ENCODE measurements around the gene PPP2R2D.
"Not testable (repeated sequence)": the region's sequence is repeated elsewhere in the genome, so short reads cannot be mapped to it uniquely, and the experiment has no call there.

Gene PPP2R2D

DNA sequence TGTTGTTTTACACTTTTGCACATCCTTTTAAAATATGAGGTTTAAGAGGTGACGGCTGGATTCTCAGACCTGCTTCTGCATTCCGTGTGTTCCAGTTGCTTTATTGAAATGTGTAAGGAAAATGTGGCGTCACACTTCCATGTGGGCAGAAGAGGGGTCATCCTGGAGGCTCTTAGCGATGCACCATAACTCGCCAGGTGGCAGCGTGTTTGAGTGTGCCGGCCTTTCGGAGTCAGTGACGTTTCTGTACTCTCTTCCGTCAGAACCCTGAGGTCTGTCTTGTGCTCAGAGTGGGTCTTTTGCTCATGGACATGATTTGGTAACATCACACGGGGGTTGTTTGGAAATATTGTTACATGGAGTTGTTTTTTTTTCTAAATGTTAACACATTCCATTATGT, 9.1 kb downstream of the PPP2R2D start:
- peaks cover 39% of the 10 kb centered on the region for H3K36me3 ChIP-seq (ENCODE audit: insufficient read depth, insufficient read length, low read length)
- TF ChIP-seq SUZ12 (IDR thresholded peaks at IDR 0.05; ENCODE audit: extremely low read depth, insufficient read depth, insufficient read length) (no peak), ZNF274 (IDR thresholded peaks at IDR 0.05; ENCODE audit: low read depth, low read length) (no peak), YY1 (IDR thresholded peaks at IDR 0.05; ENCODE audit: insufficient read depth, insufficient read length) (no peak)
- DNase-seq (ENCODE audit: low read depth, low spot score): no peak

DNA sequence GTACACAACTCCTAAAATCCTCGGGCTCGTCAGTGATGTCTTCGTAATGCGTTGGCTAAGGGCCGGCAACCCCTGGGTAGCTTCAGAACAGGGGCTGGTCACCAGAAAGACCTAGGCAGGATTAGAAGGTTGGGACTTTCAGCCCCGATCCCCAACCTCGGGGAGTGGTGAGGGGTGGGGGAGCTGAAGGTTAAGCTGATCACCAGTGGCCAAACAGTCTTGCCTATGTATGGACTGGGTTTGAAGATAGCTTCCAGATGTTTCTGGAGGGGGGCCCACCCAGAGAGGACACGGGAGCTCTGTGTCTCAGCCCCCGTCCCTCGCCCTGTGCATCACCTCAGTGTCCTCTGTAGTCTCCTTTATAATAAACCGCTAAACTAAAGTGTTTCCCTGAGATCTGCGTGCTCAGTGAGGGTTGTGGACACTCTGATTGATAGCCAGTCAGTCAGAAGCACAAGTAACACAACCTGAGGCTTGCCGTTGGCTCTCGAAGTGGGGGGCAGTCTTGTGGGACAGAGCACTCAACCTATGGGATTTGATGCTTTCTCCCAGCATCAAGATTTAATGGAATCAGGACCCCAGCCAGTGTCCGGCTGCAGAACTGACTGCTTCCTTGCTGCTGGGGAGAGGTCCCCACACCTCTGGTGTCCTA, 10.0 kb downstream of the PPP2R2D start:
- H3K9ac ChIP-seq (ENCODE audit: insufficient read length, low read depth): no peak overlapping the region
- H3K27me3 ChIP-seq (ENCODE audit: insufficient read depth, insufficient read length): no peaks in the 10 kb centered on the region
- no peak for DNase-seq (ENCODE audit: low read depth, low spot score)
- peaks cover 31% of the 10 kb centered on the region for H3K36me3 ChIP-seq (ENCODE audit: insufficient read depth, insufficient read length, low read length)
- H3K4me1 ChIP-seq (ENCODE audit: insufficient read depth, insufficient read length): no peaks in the 10 kb centered on the region
- no peak overlapping the region for H3K4me3 ChIP-seq (ENCODE audit: insufficient read length, low read depth)
- no peaks in the 10 kb centered on the region for H3K9me3 ChIP-seq (ENCODE audit: insufficient read depth, low read length)
- TF ChIP-seq ZNF274 (IDR thresholded peaks at IDR 0.05; ENCODE audit: low read depth, low read length) (no peak), YY1 (IDR thresholded peaks at IDR 0.05; ENCODE audit: insufficient read depth, insufficient read length) (no peak), SUZ12 (IDR thresholded peaks at IDR 0.05; ENCODE audit: extremely low read depth, insufficient read depth, insufficient read length) (no peak)

More for the DNA sequence above, 9.1 kb downstream of the PPP2R2D start:
- H3K27me3 ChIP-seq (ENCODE audit: insufficient read depth, insufficient read length): no peaks in the 10 kb centered on the region
- H3K9ac ChIP-seq (ENCODE audit: insufficient read length, low read depth): no peak overlapping the region
- no peaks in the 10 kb centered on the region for H3K9me3 ChIP-seq (ENCODE audit: insufficient read depth, low read length)
- H3K4me3 ChIP-seq (ENCODE audit: insufficient read length, low read depth): no peak overlapping the region
- H3K4me1 ChIP-seq (ENCODE audit: insufficient read depth, insufficient read length): no peaks in the 10 kb centered on the region

DNA sequence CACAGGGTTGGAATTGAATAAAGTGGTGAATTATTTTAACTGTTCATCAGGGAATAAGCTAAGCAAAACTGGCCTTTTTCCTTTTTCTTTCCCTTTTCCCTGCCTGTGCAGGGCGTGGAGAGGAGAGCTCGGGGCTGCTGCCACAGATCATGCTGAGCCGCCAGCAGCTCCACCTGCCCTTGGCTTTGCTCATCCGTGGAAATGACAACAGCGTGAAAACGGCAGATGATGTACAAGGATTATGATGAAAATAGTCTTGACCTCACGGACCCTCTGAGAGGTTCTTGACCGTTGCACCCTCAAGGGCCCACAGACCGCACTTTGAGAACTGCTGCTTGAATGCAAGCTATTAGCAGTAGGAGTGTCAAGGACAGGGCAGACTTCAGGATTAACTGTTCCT, 10.6 kb downstream of the PPP2R2D start:
- peaks cover 27% of the 10 kb centered on the region for H3K36me3 ChIP-seq (ENCODE audit: insufficient read depth, insufficient read length, low read length)
- H3K9ac ChIP-seq (ENCODE audit: insufficient read length, low read depth): no peak overlapping the region
- H3K4me1 ChIP-seq (ENCODE audit: insufficient read depth, insufficient read length): no peaks in the 10 kb centered on the region
- no peak for DNase-seq (ENCODE audit: low read depth, low spot score)
- H3K27me3 ChIP-seq (ENCODE audit: insufficient read depth, insufficient read length): no peaks in the 10 kb centered on the region
- no peak overlapping the region for H3K4me3 ChIP-seq (ENCODE audit: insufficient read length, low read depth)
- no peaks in the 10 kb centered on the region for H3K9me3 ChIP-seq (ENCODE audit: insufficient read depth, low read length)
- TF ChIP-seq YY1 (IDR thresholded peaks at IDR 0.05; ENCODE audit: insufficient read depth, insufficient read length) (no peak), SUZ12 (IDR thresholded peaks at IDR 0.05; ENCODE audit: extremely low read depth, insufficient read depth, insufficient read length) (no peak), ZNF274 (IDR thresholded peaks at IDR 0.05; ENCODE audit: low read depth, low read length) (no peak)

DNA sequence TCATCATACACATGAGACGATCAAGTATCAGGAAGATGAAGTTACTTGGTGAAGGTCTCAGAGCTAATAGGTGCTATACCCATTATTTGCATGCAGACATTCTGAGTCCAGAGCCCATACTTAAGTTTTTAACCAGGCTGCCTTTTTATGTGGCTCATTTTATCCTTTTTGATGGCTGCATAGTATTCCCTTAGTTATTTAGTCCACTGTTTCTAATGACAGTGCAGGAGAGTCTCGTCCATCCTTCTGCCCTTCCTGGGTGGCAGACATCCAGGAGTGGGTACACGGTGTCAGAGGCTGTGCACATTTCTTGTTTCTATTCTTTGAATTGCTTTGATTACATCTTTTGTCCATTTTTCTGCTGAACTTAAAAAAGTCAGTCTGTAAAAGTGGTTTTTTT, 11.8 kb downstream of the PPP2R2D start:
- Histone ChIP-seq H3K36me3 (ENCODE audit: insufficient read depth, insufficient read length, low read length) (peaks cover 26% of the 10 kb centered on the region), H3K4me3 (ENCODE audit: insufficient read length, low read depth) (no peak overlapping the region), H3K27me3 (ENCODE audit: insufficient read depth, insufficient read length) (no peaks in the 10 kb centered on the region), H3K9me3 (ENCODE audit: insufficient read depth, low read length) (no peaks in the 10 kb centered on the region), H3K4me1 (ENCODE audit: insufficient read depth, insufficient read length) (no peaks in the 10 kb centered on the region), H3K9ac (ENCODE audit: insufficient read length, low read depth) (no peak overlapping the region)
- TF ChIP-seq ZNF274 (IDR thresholded peaks at IDR 0.05; ENCODE audit: low read depth, low read length) (no peak), SUZ12 (IDR thresholded peaks at IDR 0.05; ENCODE audit: extremely low read depth, insufficient read depth, insufficient read length) (no peak), YY1 (IDR thresholded peaks at IDR 0.05; ENCODE audit: insufficient read depth, insufficient read length) (no peak)
- DNase-seq (ENCODE audit: low read depth, low spot score): no peak

DNA sequence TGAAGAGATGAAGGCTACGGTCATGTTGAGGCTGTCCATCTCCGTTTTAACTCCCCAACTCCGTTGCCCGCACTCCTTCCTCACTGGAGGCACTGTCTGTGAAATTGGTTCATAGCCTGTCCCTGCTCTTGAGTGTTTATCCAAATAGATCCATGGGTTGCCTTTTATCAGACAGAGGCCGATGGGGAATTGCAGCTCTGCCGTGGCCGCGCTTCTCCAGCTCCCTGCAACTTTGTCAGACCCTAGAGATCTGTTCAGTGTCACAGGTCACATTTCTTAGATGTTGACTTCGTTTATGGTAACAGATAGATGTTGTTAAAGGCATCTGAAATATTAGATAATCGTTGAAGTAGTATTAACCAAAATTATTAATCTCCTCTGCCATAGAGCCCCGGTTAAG, 14.7 kb downstream of the PPP2R2D start:
- Histone ChIP-seq H3K9me3 (ENCODE audit: insufficient read depth, low read length) (no peaks in the 10 kb centered on the region), H3K4me1 (ENCODE audit: insufficient read depth, insufficient read length) (no peaks in the 10 kb centered on the region), H3K9ac (ENCODE audit: insufficient read length, low read depth) (no peak overlapping the region), H3K27me3 (ENCODE audit: insufficient read depth, insufficient read length) (no peaks in the 10 kb centered on the region), H3K36me3 (ENCODE audit: insufficient read depth, insufficient read length, low read length) (peaks cover 12% of the 10 kb centered on the region), H3K4me3 (ENCODE audit: insufficient read length, low read depth) (no peak overlapping the region)
- TF ChIP-seq ZNF274 (IDR thresholded peaks at IDR 0.05; ENCODE audit: low read depth, low read length) (no peak), YY1 (IDR thresholded peaks at IDR 0.05; ENCODE audit: insufficient read depth, insufficient read length) (no peak), SUZ12 (IDR thresholded peaks at IDR 0.05; ENCODE audit: extremely low read depth, insufficient read depth, insufficient read length) (no peak)
- no peak for DNase-seq (ENCODE audit: low read depth, low spot score)

DNA sequence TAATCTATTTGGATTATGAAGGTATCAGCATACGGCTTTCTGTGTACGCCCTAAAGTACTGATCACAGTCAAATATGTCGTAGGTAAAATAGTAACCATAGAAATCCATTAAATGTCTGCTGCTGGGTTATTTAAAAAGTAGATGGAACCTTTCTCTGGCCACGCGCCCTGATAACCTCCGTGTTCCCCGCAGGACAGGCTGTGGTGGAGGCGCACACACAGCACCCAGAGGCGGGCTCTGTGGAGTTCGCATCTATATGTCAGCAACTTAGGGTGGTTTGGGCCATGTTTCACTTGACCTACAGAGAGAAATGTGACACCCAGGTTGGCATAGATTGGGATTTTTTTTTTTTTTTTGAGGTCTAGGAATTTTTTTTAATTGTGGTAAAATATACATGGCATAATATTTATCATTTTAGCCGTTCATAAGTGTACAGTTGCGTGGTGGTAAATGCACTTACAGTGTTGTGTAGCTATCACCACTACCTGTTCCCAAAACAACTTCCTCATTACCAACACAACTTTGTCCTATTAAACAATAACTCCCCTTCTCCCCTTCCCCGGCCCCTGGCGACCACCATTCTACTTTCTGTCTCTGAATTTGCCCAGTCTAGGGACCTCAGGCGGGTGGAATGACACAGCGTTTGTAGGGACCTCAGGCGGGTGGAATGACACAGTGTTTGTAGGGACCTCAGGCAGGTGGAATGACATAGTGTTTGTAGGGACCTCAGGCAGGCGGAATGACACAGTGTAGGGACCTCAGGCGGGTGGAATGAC, 15.4 kb downstream of the PPP2R2D start:
- peaks cover 10% of the 10 kb centered on the region for H3K36me3 ChIP-seq (ENCODE audit: insufficient read depth, insufficient read length, low read length)
- TF ChIP-seq YY1 (IDR thresholded peaks at IDR 0.05; ENCODE audit: insufficient read depth, insufficient read length) (no peak), ZNF274 (IDR thresholded peaks at IDR 0.05; ENCODE audit: low read depth, low read length) (no peak), SUZ12 (IDR thresholded peaks at IDR 0.05; ENCODE audit: extremely low read depth, insufficient read depth, insufficient read length) (no peak)
- no peaks in the 10 kb centered on the region for H3K27me3 ChIP-seq (ENCODE audit: insufficient read depth, insufficient read length)
- DNase-seq (ENCODE audit: low read depth, low spot score): no peak
- no peaks in the 10 kb centered on the region for H3K9me3 ChIP-seq (ENCODE audit: insufficient read depth, low read length)
- H3K4me1 ChIP-seq (ENCODE audit: insufficient read depth, insufficient read length): no peaks in the 10 kb centered on the region
- H3K4me3 ChIP-seq (ENCODE audit: insufficient read length, low read depth): no peak overlapping the region
- H3K9ac ChIP-seq (ENCODE audit: insufficient read length, low read depth): no peak overlapping the region

DNA sequence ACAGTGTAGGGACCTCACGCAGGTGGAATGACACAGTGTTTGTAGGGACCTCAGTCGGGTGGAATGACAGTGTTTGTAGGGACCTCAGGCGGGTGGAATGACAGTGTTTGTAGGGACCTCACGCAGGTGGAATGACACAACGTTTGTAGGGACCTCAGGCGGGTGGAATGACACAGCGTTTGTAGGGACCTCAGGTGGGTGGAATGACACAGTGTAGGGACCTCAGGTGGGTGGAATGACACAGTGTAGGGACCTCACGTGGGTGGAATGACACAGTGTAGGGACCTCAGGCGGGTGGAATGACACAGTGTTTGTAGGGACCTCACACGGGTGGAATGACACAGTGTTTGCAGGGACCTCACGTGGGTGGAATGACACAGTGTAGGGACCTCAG, 16.0 kb downstream of the PPP2R2D start:
- not testable (repeated sequence) for DNase-seq (ENCODE audit: low read depth, low spot score); H3K27me3 ChIP-seq (ENCODE audit: insufficient read depth, insufficient read length); H3K9ac ChIP-seq (ENCODE audit: insufficient read length, low read depth); H3K4me1 ChIP-seq (ENCODE audit: insufficient read depth, insufficient read length); H3K4me3 ChIP-seq (ENCODE audit: insufficient read length, low read depth); H3K9me3 ChIP-seq (ENCODE audit: insufficient read depth, low read length); H3K36me3 ChIP-seq (ENCODE audit: insufficient read depth, insufficient read length, low read length)

DNA sequence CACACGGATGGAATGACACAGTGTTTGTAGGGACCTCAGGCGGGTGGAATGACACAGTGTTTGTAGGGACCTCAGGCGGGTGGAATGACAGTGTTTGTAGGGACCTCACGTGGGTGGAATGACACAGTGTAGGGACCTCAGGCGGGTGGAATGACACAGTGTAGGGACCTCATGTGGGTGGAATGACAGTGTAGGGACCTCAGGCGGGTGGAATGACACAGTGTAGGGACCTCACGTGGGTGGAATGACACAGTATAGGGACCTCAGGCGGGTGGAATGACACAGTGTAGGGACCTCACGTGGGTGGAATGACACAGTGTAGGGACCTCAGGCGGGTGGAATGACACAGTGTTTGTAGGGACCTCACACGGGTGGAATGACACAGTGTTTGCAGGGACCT, 16.7 kb downstream of the PPP2R2D start:
- not testable (repeated sequence) for DNase-seq (ENCODE audit: low read depth, low spot score); H3K36me3 ChIP-seq (ENCODE audit: insufficient read depth, insufficient read length, low read length); H3K4me1 ChIP-seq (ENCODE audit: insufficient read depth, insufficient read length); H3K9ac ChIP-seq (ENCODE audit: insufficient read length, low read depth); H3K27me3 ChIP-seq (ENCODE audit: insufficient read depth, insufficient read length); H3K4me3 ChIP-seq (ENCODE audit: insufficient read length, low read depth); H3K9me3 ChIP-seq (ENCODE audit: insufficient read depth, low read length)

DNA sequence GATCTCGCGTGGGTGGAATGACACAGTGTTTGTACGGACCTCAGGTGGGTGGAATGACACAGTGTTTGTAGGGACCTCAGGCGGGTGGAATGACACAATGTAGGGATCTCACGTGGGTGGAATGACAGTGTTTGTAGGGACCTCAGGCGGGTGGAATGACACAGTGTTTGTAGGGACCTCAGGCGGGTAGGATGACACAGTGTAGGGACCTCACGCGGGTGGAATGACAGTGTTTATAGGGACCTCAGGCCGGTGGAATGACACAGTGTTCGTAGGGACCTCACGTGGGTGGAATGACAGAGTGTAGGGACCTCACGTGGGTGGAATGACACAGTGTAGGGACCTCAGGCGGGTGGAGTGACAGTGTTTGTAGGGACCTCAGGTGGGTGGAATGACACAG, 18.7 kb downstream of the PPP2R2D start:
- not testable (repeated sequence) for H3K36me3 ChIP-seq (ENCODE audit: insufficient read depth, insufficient read length, low read length); H3K27me3 ChIP-seq (ENCODE audit: insufficient read depth, insufficient read length); H3K4me3 ChIP-seq (ENCODE audit: insufficient read length, low read depth); H3K9ac ChIP-seq (ENCODE audit: insufficient read length, low read depth); DNase-seq (ENCODE audit: low read depth, low spot score); H3K9me3 ChIP-seq (ENCODE audit: insufficient read depth, low read length); H3K4me1 ChIP-seq (ENCODE audit: insufficient read depth, insufficient read length)

Measured in NT2/D1 (cell line).